Endodermal cell (in vitro differentiated cells): Measurements from ENCODE around the gene C18orf32. TPM values are rescaled to one million over a fixed set of nuclear protein-coding genes. Genes with fewer than 3 reads are reported as not detected.
A peak's percentile ranks its signal among the peaks of the same experiment; 100 is the strongest.

Experiments
- DNase-seq: peaks from one replicate; pipeline ENCODE4 v3.0.0-alpha.2; 2017
- H3K27ac ChIP-seq: 2 replicates; pipeline ENCODE4 v1.5.1; 2013; ENCODE audit warnings: mild to moderate bottlenecking, low read depth, low read length, moderate library complexity
- H3K27me3 ChIP-seq: 2 replicates; pipeline ENCODE4 v1.6.1; 2013; ENCODE audit warnings: mild to moderate bottlenecking, low read length, moderate library complexity; ENCODE audit not compliant: insufficient read depth, control insufficient read depth, poor library complexity, severe bottlenecking
- H3K36me3 ChIP-seq: 2 replicates; pipeline ENCODE4 v1.7.0; 2013; ENCODE audit warnings: mild to moderate bottlenecking, low read length, moderate library complexity; ENCODE audit not compliant: control insufficient read depth, insufficient read depth
- H3K4me1 ChIP-seq: one replicate; pipeline ENCODE4 v1.7.0; 2013; ENCODE audit warnings: low read length; ENCODE audit not compliant: control insufficient read depth, insufficient read depth
- H3K4me3 ChIP-seq: 2 replicates; pipeline ENCODE4 v1.5.1; 2013; ENCODE audit warnings: mild to moderate bottlenecking, low read length, moderate library complexity
- H3K9ac ChIP-seq: 2 replicates; pipeline ENCODE4 v1.6.1; 2013; ENCODE audit warnings: mild to moderate bottlenecking, low read length, moderate library complexity; ENCODE audit not compliant: poor library complexity, severe bottlenecking; ENCODE audit errors: extremely low read depth
- H3K9me3 ChIP-seq: 2 replicates; pipeline ENCODE4 v1.6.1; 2013; ENCODE audit warnings: mild to moderate bottlenecking, low read length, moderate library complexity; ENCODE audit not compliant: control insufficient read depth
- H3K27ac Mint-ChIP-seq: 2 replicates; pipeline ENCODE4 v1.8.0; 2020; ENCODE audit warnings: mixed read lengths
- H3K27me3 Mint-ChIP-seq: 2 replicates; pipeline ENCODE4 v1.8.0; 2021; ENCODE audit warnings: mild to moderate bottlenecking, mixed read lengths; ENCODE audit not compliant: insufficient read depth
- H3K36me3 Mint-ChIP-seq: 2 replicates; pipeline ENCODE4 v1.8.0; 2020; ENCODE audit warnings: low read depth, mixed read lengths
- H3K4me1 Mint-ChIP-seq: 2 replicates; pipeline ENCODE4 v1.8.0; 2020; ENCODE audit warnings: mixed read lengths
- H3K4me3 Mint-ChIP-seq: 2 replicates; pipeline ENCODE4 v1.8.0; 2020; ENCODE audit warnings: mild to moderate bottlenecking, moderate library complexity, mixed read lengths
- H3K9me3 Mint-ChIP-seq: 2 replicates; pipeline ENCODE4 v1.8.0; 2020; ENCODE audit warnings: mild to moderate bottlenecking, mixed read lengths
- CTCF ChIP-seq: fragments of 200-600 bp; sonication (generic); conservative IDR thresholded peaks from 2 replicates; pipeline ENCODE4 v1.5.0; 2021; ENCODE audit warnings: antibody characterized with exemption, mild to moderate bottlenecking
- WGBS, 2 experiments: methylation state at CpG; one replicate each; pipeline versions ENCODE4 v1.1.5 to v1.1.7; 2013; ENCODE audit warnings: missing lambda C conversion rate in 2 of 2, mixed read lengths in 1 of 2; ENCODE audit not compliant: insufficient coverage in 1 of 2, insufficient read length in 1 of 2; 5-methylcytosine and 5-hydroxymethylcytosine counted together
- total RNA-seq, 2 donors: library from RNA; stranded (reverse); fragmentation: NEBNext Ultra II Directional in 1 of 2; extraction: Animal tissue kit (Norgen Biotek cat#: 25700) in 1 of 2; gene quantifications; 2 replicates in 1 of 2; 3 replicates in 1 of 2; pipeline ENCODE4 v1.2.1, GENCODE V29; 2021

The C18orf32 gene
- total RNA-seq, 2 donors from 2014 or later, result 31.4 to 32.9 TPM

GRCh38 chr18:49447810-49448745, 39.0 kb downstream of the C18orf32 start:
- Mint-ChIP-seq H3K4me1 (no peaks in the 10 kb centered on the region), H3K4me3 (no peak overlapping the region), H3K27ac (no peak overlapping the region), H3K36me3 (peaks cover 42% of the 10 kb centered on the region), H3K27me3 (no peaks in the 10 kb centered on the region), H3K9me3 (peaks cover 46% of the 10 kb centered on the region)
- Histone ChIP-seq H3K9me3 (peaks cover 44% of the 10 kb centered on the region), H3K4me1 (no peaks in the 10 kb centered on the region), H3K36me3 (peaks cover 4% of the 10 kb centered on the region), H3K4me3 (no peak overlapping the region), H3K9ac (no peak overlapping the region), H3K27ac (no peak overlapping the region), H3K27me3 (no peaks in the 10 kb centered on the region)
- 49 to 62% methylated on average over 2 to 3 of the region's 3 CpGs for WGBS, 2 experiments
- peak; percentile 86 for TF ChIP-seq CTCF
- DNase-seq, result peak; percentile 81

GRCh38 chr18:49446481-49446880, 40.6 kb downstream of the C18orf32 start:
- WGBS, 2 experiments, result 80 to 98% methylated on average over 4 to 5 of the region's 5 CpGs
- H3K27ac ChIP-seq, result no peak overlapping the region
- peaks cover 28% of the 10 kb centered on the region for H3K36me3 Mint-ChIP-seq
- no peak overlapping the region for H3K27ac Mint-ChIP-seq
- H3K27me3 Mint-ChIP-seq, result no peaks in the 10 kb centered on the region
- no peak overlapping the region for H3K9ac ChIP-seq
- no peaks in the 10 kb centered on the region for H3K4me1 ChIP-seq
- TF ChIP-seq CTCF, result no peak
- peaks cover 39% of the 10 kb centered on the region for H3K9me3 ChIP-seq
- H3K27me3 ChIP-seq, result no peaks in the 10 kb centered on the region
- peaks cover 37% of the 10 kb centered on the region for H3K9me3 Mint-ChIP-seq
- no peaks in the 10 kb centered on the region for H3K4me1 Mint-ChIP-seq
- no peak for DNase-seq
- H3K4me3 ChIP-seq, result no peak overlapping the region
- no peak overlapping the region for H3K4me3 Mint-ChIP-seq
- peaks cover 4% of the 10 kb centered on the region for H3K36me3 ChIP-seq

- Histone ChIP-seq H3K27me3 (no peaks in the 10 kb centered on the region), H3K27ac (no peak overlapping the region), H3K36me3 (no peaks in the 10 kb centered on the region), H3K4me3 (no peak overlapping the region), H3K9ac (no peak overlapping the region), H3K9me3 (peaks cover 20% of the 10 kb centered on the region), H3K4me1 (no peaks in the 10 kb centered on the region)
- no peak for TF ChIP-seq CTCF
- no peaks in the 10 kb centered on the region for H3K27me3 Mint-ChIP-seq
- 94% methylated on average over 3 of the region's 3 CpGs; no CpG with 5 or more reads in 1 of the 2 experiments for WGBS, 2 experiments
- H3K36me3 Mint-ChIP-seq, result peaks cover 18% of the 10 kb centered on the region
- H3K9me3 Mint-ChIP-seq, result peaks cover 24% of the 10 kb centered on the region
- no peak for DNase-seq
- H3K4me1 Mint-ChIP-seq, result no peaks in the 10 kb centered on the region
- no peak overlapping the region for H3K4me3 Mint-ChIP-seq
- H3K27ac Mint-ChIP-seq, result no peak overlapping the region
These were observed 42.5 kb downstream of the C18orf32 start for GRCh38 chr18:49444581-49444980.
